Fibroblast of lung (primary cell): ENCODE data around the gene TEX29. TPM values are rescaled to one million over a fixed set of nuclear protein-coding genes. Genes with fewer than 3 reads are reported as not detected.

ENCODE experiments used
- DNase-seq, 2 donors: peaks; one replicate each; pipeline versions ENCODE4 v3.0.0 to v3.0.0-alpha.2; 2010; ENCODE audit warnings: low read depth in 2 of 2
- H2AFZ ChIP-seq: 2 replicates; pipeline ENCODE4 v1.5.1; 2012; ENCODE audit warnings: low read length, control low read depth, inconsistent platforms
- H3K27ac ChIP-seq: 2 replicates; pipeline ENCODE4 v1.5.1; 2011; ENCODE audit warnings: low read length, control low read depth; ENCODE audit not compliant: insufficient read depth
- H3K27me3 ChIP-seq: 2 replicates; pipeline ENCODE4 v1.5.1; 2011; ENCODE audit warnings: mild to moderate bottlenecking, low read length; ENCODE audit not compliant: control insufficient read depth, insufficient read depth
- H3K36me3 ChIP-seq: 2 replicates; pipeline ENCODE4 v1.5.1; 2011; ENCODE audit warnings: low read length; ENCODE audit not compliant: control insufficient read depth, insufficient read depth
- H3K4me1 ChIP-seq: 2 replicates; pipeline ENCODE4 v1.5.1; 2011; ENCODE audit warnings: low read length; ENCODE audit not compliant: control insufficient read depth, insufficient read depth; ENCODE audit errors: extremely low read depth
- H3K4me2 ChIP-seq: 2 replicates; pipeline ENCODE4 v1.5.1; 2011; ENCODE audit warnings: low read length, control low read depth; ENCODE audit not compliant: insufficient read depth; ENCODE audit errors: extremely low read depth
- H3K4me3 ChIP-seq, 4 experiments: fragments of 200-600 bp in 1 of 4; sonication (generic) in 1 of 4; replicated peaks in 1 of 4; 2 replicates each; pipeline ENCODE4 v1.5.1; 2011 to 2016; ENCODE audit warnings: low read length in 4 of 4, low read depth in 3 of 4, mild to moderate bottlenecking in 3 of 4, control low read depth in 2 of 4, inconsistent platforms in 1 of 4, mixed read lengths in 1 of 4; ENCODE audit not compliant: insufficient read depth in 1 of 4; ENCODE audit errors: control extremely low read depth in 1 of 4
- H3K79me2 ChIP-seq: 2 replicates; pipeline ENCODE4 v1.5.1; 2012; ENCODE audit warnings: mild to moderate bottlenecking, low read length, inconsistent platforms; ENCODE audit not compliant: control insufficient read depth, insufficient read depth
- H3K9ac ChIP-seq: 2 replicates; pipeline ENCODE4 v1.5.1; 2011; ENCODE audit warnings: mild to moderate bottlenecking, low read length, control low read depth; ENCODE audit not compliant: insufficient read depth
- H3K9me3 ChIP-seq: 2 replicates; pipeline ENCODE4 v1.5.1; 2012; ENCODE audit warnings: low read depth, low read length; ENCODE audit not compliant: control insufficient read depth, insufficient read depth
- H4K20me1 ChIP-seq: 2 replicates; pipeline ENCODE4 v1.5.1; 2011; ENCODE audit warnings: low read length; ENCODE audit not compliant: control insufficient read depth, insufficient read depth; ENCODE audit errors: extremely low read depth
- CTCF ChIP-seq, 2 donors: IDR thresholded peaks in 1 of 2; conservative IDR thresholded peaks in 1 of 2; 1 replicate in 1 of 2; 2 replicates in 1 of 2; pipeline ENCODE4 v1.5.1; 2011 to 2012; ENCODE audit warnings: low read length in 2 of 2, control low read depth in 1 of 2, inconsistent platforms in 1 of 2, low read depth in 1 of 2, mild to moderate bottlenecking in 1 of 2
- EZH2 ChIP-seq: IDR thresholded peaks from 2 replicates; pipeline ENCODE4 v1.5.1; 2012; ENCODE audit warnings: low read length, control low read depth, mild to moderate bottlenecking; ENCODE audit errors: missing control alignments
- polyA plus RNA-seq, 2 donors: library from polyadenylated mRNA; depleted of rRNA in 1 of 2; stranded (reverse) in 1 of 2; unstranded in 1 of 2; fragments of >200 nt; gene quantifications; 2 replicates each; pipeline ENCODE4 v1.2.1, GENCODE V29; 2011 to 2012; ENCODE audit warnings: missing spikeins in 1 of 2
- total RNA-seq: library from RNA; depleted of rRNA; stranded (reverse); fragments of >200 nt; gene quantifications from 2 replicates; pipeline ENCODE4 v1.2.1, GENCODE V29; 2014

Gene TEX29
- total and polyA plus RNA-seq, 2 donors (not counting 1 experiment from before 2014, with no cell fraction given): 0.66 to 1.7 TPM

DNA sequence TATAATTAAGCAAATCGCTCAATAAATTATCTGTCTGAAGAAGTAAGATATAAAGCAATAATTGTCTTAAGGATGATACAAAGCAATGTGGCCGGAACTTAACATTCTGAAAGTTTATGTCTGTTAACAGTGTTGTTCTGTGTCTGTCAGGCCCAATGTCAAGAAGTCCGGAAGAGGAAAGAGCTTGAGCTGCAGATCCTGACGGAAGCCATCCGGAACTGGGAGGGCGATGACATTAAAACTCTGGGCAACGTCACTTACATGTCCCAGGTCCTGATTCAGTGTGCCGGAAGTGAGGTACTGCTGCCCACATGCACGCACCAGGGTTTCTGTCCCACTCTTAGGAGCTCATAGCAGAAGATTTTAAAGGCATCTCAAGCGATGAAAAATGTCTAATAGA, 45.1 kb upstream of the TEX29 start:
- Histone ChIP-seq H3K27me3 (no peaks in the 10 kb centered on the region), H3K4me2 (no peak overlapping the region), H3K79me2 (peaks cover 3% of the 10 kb centered on the region), H3K4me3 (no peak overlapping the region), H3K4me1 (peaks cover 3% of the 10 kb centered on the region), H3K36me3 (no peaks in the 10 kb centered on the region), H3K27ac (no peak overlapping the region), H2AFZ (no peak overlapping the region), H4K20me1 (no peaks in the 10 kb centered on the region), H3K9me3 (no peaks in the 10 kb centered on the region), H3K9ac (no peak overlapping the region)
- DNase-seq: no peak
- TF ChIP-seq EZH2 (no peak), CTCF (conservative IDR thresholded peaks at IDR 0.05 in 1 of 2, IDR thresholded peaks at IDR 0.05 in 1 of 2; ENCODE audit: low read depth in 1 of 2, low read length in 2 of 2) (no peak)

DNA sequence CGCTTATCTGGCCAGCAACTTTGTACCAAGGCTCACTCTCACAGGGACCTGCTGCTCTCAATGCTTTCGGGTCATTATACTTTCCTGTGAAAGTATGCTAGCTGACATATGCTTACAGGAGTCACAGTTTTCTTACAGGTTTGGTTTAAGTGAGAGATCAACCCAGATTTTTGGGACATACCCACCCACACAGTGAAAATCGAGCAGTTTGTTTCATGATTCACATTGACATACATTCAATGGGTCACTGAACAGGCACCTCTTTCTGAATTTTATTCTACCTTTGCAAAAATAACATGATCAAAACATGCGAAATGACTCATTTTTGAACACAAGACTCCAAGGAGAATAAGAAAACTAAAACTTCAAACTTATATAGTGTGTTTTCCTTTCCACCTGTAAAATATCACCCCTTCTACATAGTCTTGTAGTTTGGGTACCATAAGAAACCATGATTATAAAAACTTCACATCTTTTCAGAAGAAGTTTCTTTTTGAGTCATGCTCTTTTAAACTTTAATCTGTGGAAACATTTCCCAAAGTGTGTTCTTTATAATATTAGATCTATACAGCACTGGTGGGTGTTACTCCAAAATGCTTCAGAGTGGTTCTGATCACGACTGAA, 44.3 kb upstream of the TEX29 start:
- Histone ChIP-seq H3K36me3 (no peaks in the 10 kb centered on the region), H3K4me2 (no peak overlapping the region), H3K27ac (no peak overlapping the region), H3K9ac (no peak overlapping the region), H2AFZ (no peak overlapping the region), H3K79me2 (peaks cover 3% of the 10 kb centered on the region), H3K9me3 (no peaks in the 10 kb centered on the region), H3K4me3 (no peak overlapping the region), H4K20me1 (no peaks in the 10 kb centered on the region), H3K27me3 (no peaks in the 10 kb centered on the region), H3K4me1 (peaks cover 5% of the 10 kb centered on the region)
- TF ChIP-seq CTCF (conservative IDR thresholded peaks at IDR 0.05 in 1 of 2, IDR thresholded peaks at IDR 0.05 in 1 of 2; ENCODE audit: low read depth in 1 of 2, low read length in 2 of 2) (no peak), EZH2 (no peak)
- DNase-seq: no peak

GRCh38 chr13:111278258-111278657, 42.2 kb upstream of the TEX29 start:
- Histone ChIP-seq H3K9me3 (no peaks in the 10 kb centered on the region), H3K4me2 (no peak overlapping the region), H3K36me3 (peaks cover 2% of the 10 kb centered on the region), H4K20me1 (no peaks in the 10 kb centered on the region), H3K4me1 (peaks cover 12% of the 10 kb centered on the region), H3K27me3 (no peaks in the 10 kb centered on the region), H2AFZ (no peak overlapping the region), H3K4me3 (no peak overlapping the region), H3K9ac (no peak overlapping the region), H3K79me2 (peaks cover 2% of the 10 kb centered on the region), H3K27ac (no peak overlapping the region)
- TF ChIP-seq EZH2 (no peak), CTCF (conservative IDR thresholded peaks at IDR 0.05 in 1 of 2, IDR thresholded peaks at IDR 0.05 in 1 of 2; ENCODE audit: low read depth in 1 of 2, low read length in 2 of 2) (no peak)
- no peak for DNase-seq
